Measurements from ENCODE around the gene DNAJA2.

GRCh38 chr16:47019568-47019967 is 46.1 kb upstream of the DNAJA2 start:
- no peak for TF ChIP-seq CTCF (IDR thresholded peaks at IDR 0.05)
- no peak for TF ChIP-seq POLR2A (IDR thresholded peaks at IDR 0.05)

Measured in uterus (tissue), 2 donors.